Stomach (tissue), 9 donors: ENCODE measurements around the gene SNX22. TPM values are rescaled to one million over a fixed set of nuclear protein-coding genes. Genes with fewer than 3 reads are reported as not detected.
A peak's percentile ranks its signal among the peaks of the same experiment; 100 is the strongest.

Experiments used
- DNase-seq, 2 donors: peaks; one replicate each; pipeline versions ENCODE4 v3.0.0 to v3.0.0-alpha.2; 2013 to 2019
- H3K27ac ChIP-seq, 5 donors: fragments of 200-600 bp in 4 of 5; sonication (generic) in 4 of 5; one replicate each; pipeline ENCODE4 v1.5.1; 2013 to 2019; ENCODE audit warnings: mild to moderate bottlenecking in 1 of 5, moderate library complexity in 1 of 5
- H3K27me3 ChIP-seq, 3 donors: fragments of 200-600 bp; sonication (generic); one replicate each; pipeline ENCODE4 v1.5.1; 2017 to 2019; ENCODE audit warnings: mixed run types in 1 of 3
- H3K36me3 ChIP-seq, 4 donors: fragments of 200-600 bp; sonication (generic); 1 replicate in 3 of 4; 2 replicates in 1 of 4; pipeline ENCODE4 v1.5.1; 2016 to 2019
- H3K4me1 ChIP-seq, 4 donors: fragments of 200-600 bp; sonication (generic); one replicate each; pipeline ENCODE4 v1.5.1; 2016 to 2019
- H3K4me3 ChIP-seq, 4 donors: fragments of 200-600 bp; sonication (generic) in 3 of 4; one replicate each; pipeline ENCODE4 v1.5.1; 2016 to 2019; ENCODE audit warnings: mild to moderate bottlenecking in 1 of 4
- H3K9me3 ChIP-seq, 4 donors: fragments of 200-600 bp; sonication (generic); one replicate each; pipeline ENCODE4 v1.5.1; 2016 to 2019
- CTCF ChIP-seq, 7 experiments: fragments of 450-650 bp in 4 of 7; fragments of 200-600 bp in 3 of 7; sonication (generic) in 3 of 7; IDR thresholded peaks; one replicate each; pipeline ENCODE4 v1.5.1; 2016 to 2019; ENCODE audit warnings: antibody characterized with exemption in 7 of 7, control low read depth in 2 of 7, mild to moderate bottlenecking in 1 of 7
- EP300 ChIP-seq: sonication (generic); formaldehyde crosslinking; IDR thresholded peaks from one replicate; pipeline ENCODE4 v1.6.1; 2017; ENCODE audit warnings: antibody characterized with exemption
- POLR2A ChIP-seq, 4 donors: fragments of 450-650 bp; IDR thresholded peaks; one replicate each; pipeline ENCODE4 v1.6.1; 2016; ENCODE audit warnings: antibody characterized with exemption in 4 of 4, control low read depth in 2 of 4, mild to moderate bottlenecking in 1 of 4, moderate library complexity in 1 of 4
- POLR2AphosphoS5 ChIP-seq, 3 donors: sonication (generic); formaldehyde crosslinking; IDR thresholded peaks; one replicate each; pipeline ENCODE4 v1.6.1; 2016; ENCODE audit warnings: antibody characterized with exemption in 3 of 3
- WGBS, 5 donors: extraction: QIAGEN DNeasy Blood & Tissue Kit in 3 of 5; methylation state at CpG; one replicate each; pipeline versions ENCODE4 v1.1.5 to v1.1.7; 2013 to 2018; 5-methylcytosine and 5-hydroxymethylcytosine counted together
- intact Hi-C: fragments of 100-400 bp; cut with DNase I; formaldehyde crosslinking; loops from one replicate; pipeline ENCODE4 v1.15.1; 2023; ENCODE audit warnings: low total_unique reads
- polyA plus RNA-seq, 3 donors: library from polyadenylated mRNA; stranded (reverse); fragments of 200-250 nt; gene quantifications; one replicate each; pipeline ENCODE4 v1.2.3, GENCODE V29; 2013
- total RNA-seq, 5 donors: library from RNA; depleted of rRNA; stranded (reverse); fragments of >200 nt; gene quantifications; one replicate each; pipeline versions ENCODE4 v1.1.0 to v1.2.3, GENCODE V29; 2014 to 2016
- donor health status: healthy with polysubstance abuse.
- donor health status: Bipolar disorder and iron deficiency.
- donor health status: healthy.

Gene SNX22
- total and polyA plus RNA-seq, 8 donors: 0.92 to 41.1 (median 3.8) TPM; not detected in 2

DNA sequence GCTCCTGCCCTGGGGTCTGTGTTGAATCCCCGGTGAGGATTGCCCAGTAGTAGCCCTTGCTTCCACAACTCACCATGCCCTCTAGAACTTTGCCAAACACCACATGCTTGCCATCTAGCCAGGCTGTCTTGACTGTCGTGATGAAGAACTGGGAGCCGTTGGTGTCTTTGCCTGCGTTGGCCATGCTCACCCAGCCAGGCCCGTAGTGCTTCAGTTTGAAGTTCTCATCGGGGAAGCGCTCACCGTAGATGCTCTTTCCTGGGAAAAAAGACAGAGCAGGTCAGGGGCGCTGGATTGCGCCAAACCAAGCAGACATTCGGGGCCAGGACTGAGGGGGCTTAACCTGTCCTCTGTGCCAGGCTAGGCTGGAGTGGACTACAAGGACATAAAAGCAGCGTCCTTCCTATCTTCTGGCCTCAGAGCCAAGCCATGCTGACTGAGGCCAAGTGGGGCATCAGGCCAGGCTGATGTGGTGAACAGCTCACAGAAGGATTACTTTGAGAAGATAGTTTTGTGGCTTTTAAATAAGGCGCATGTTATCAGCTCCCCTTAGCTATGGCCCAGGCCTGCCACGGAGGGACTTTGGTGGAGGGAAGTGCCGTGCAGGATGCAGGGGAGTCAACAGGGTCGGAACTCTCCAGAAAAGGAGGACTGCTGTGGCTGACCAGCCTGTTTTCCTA lies 5.3 kb downstream of the SNX22 start:
- WGBS, 5 donors: 78 to 89% (median 81%) methylated on average over 9 to 16 of the region's 16 CpGs
- intact Hi-C loops: loop anchor here (10.0 kb wide), 1 partner anchor 62 kb away; the partner anchor contains the start of genes CIAO2A and SNX1
- H3K4me1 ChIP-seq: peaks cover 40 to 72% (median 62%) of the 10 kb centered on the region in 4 donors

GRCh38 chr15:64157599-64158125 lies 6.1 kb downstream of the SNX22 start:
- H3K9me3 ChIP-seq: no peaks in the 10 kb centered on the region
- peaks cover 63 to 80% (median 78%) of the 10 kb centered on the region in 4 donors for H3K36me3 ChIP-seq
- WGBS, 5 donors: 62 to 95% (median 72%) methylated on average over 1 of the region's 1 CpG
- peaks cover 0 to 7% (median 4%) of the 10 kb centered on the region in 3 donors for H3K27me3 ChIP-seq
- H3K4me1 ChIP-seq: peaks cover 36 to 69% (median 58%) of the 10 kb centered on the region in 4 donors
- no peak overlapping the region for H3K27ac ChIP-seq
- TF ChIP-seq CTCF (IDR thresholded peaks at IDR 0.05): no peak
- TF ChIP-seq POLR2AphosphoS5 (IDR thresholded peaks at IDR 0.05): no peak
- no peak for TF ChIP-seq EP300
- no peak for TF ChIP-seq POLR2A (IDR thresholded peaks at IDR 0.05)
- H3K4me3 ChIP-seq: no peak overlapping the region
- intact Hi-C loops: loop anchor here (10.0 kb wide), 1 partner anchor 63 kb away; the partner anchor contains the start of genes CIAO2A and SNX1
- no peak for DNase-seq

More for the DNA sequence above, 5.3 kb downstream of the SNX22 start:
- no peak for DNase-seq
- H3K9me3 ChIP-seq: no peaks in the 10 kb centered on the region
- no peak for TF ChIP-seq EP300
- no peak for TF ChIP-seq POLR2AphosphoS5 (IDR thresholded peaks at IDR 0.05)
- no peak for TF ChIP-seq CTCF (IDR thresholded peaks at IDR 0.05)
- no peak for TF ChIP-seq POLR2A (IDR thresholded peaks at IDR 0.05)
- H3K4me3 ChIP-seq: no peak overlapping the region
- no peak overlapping the region for H3K27ac ChIP-seq
- peaks cover 0 to 16% (median 13%) of the 10 kb centered on the region in 3 donors for H3K27me3 ChIP-seq
- H3K36me3 ChIP-seq: peaks cover 63 to 80% (median 78%) of the 10 kb centered on the region in 4 donors

GRCh38 chr15:64158363-64159134 lies 7.0 kb downstream of the SNX22 start:
- TF ChIP-seq CTCF (IDR thresholded peaks at IDR 0.05) (no peak), POLR2AphosphoS5 (IDR thresholded peaks at IDR 0.05) (no peak), EP300 (no peak), POLR2A (IDR thresholded peaks at IDR 0.05) (no peak)
- WGBS, 5 donors: 74 to 84% (median 80%) methylated on average over 11 of the region's 11 CpGs
- no peak for DNase-seq
- no peaks in the 10 kb centered on the region for H3K9me3 ChIP-seq
- peak overlapping the region in 2 of 5 donors; percentile 13 to 15 for H3K27ac ChIP-seq
- peak overlapping the region in 2 of 4 donors; percentile 5 to 14 for H3K4me3 ChIP-seq
- peaks cover 63 to 80% (median 78%) of the 10 kb centered on the region in 4 donors for H3K36me3 ChIP-seq
- H3K27me3 ChIP-seq: no peaks in the 10 kb centered on the region
- intact Hi-C loops: loop anchor here (10.0 kb wide), 1 partner anchor 64 kb away; the partner anchor contains the start of genes CIAO2A and SNX1
- H3K4me1 ChIP-seq: peaks cover 32 to 63% (median 51%) of the 10 kb centered on the region in 4 donors
